Gastrocnemius medialis (tissue), 4 donors: ENCODE measurements around the gene ZNF646. TPM values are rescaled to one million over a fixed set of nuclear protein-coding genes. Genes with fewer than 3 reads are reported as not detected.

Experiments used
- ATAC-seq, 2 donors: fragments of 150-250 bp; one replicate each; pipeline ENCODE4 v1.9.1; 2016
- DNase-seq, 2 donors: peaks; one replicate each; pipeline ENCODE4 v3.0.0-alpha.2; 2019
- H3K27ac ChIP-seq, 4 donors: fragments of 200-600 bp; sonication (generic); 1 replicate in 1 of 4; 2 replicates in 3 of 4; pipeline ENCODE4 v1.5.1; 2016 to 2018; ENCODE audit warnings: mild to moderate bottlenecking in 2 of 4, moderate library complexity in 1 of 4
- H3K27me3 ChIP-seq, 3 donors: fragments of 200-600 bp; sonication (generic) in 2 of 3; 1 replicate in 1 of 3; 2 replicates in 2 of 3; pipeline versions ENCODE4 v1.5.1 to v1.6.0; 2016 to 2019; ENCODE audit warnings: mild to moderate bottlenecking in 1 of 3, moderate library complexity in 1 of 3
- H3K36me3 ChIP-seq, 2 donors: fragments of 200-600 bp; sonication (generic) in 1 of 2; one replicate each; pipeline ENCODE4 v1.5.1; 2017 to 2018
- H3K4me1 ChIP-seq, 2 donors: fragments of 200-600 bp; sonication (generic) in 1 of 2; one replicate each; pipeline ENCODE4 v1.5.1; 2016 to 2017; ENCODE audit warnings: mild to moderate bottlenecking in 2 of 2
- H3K4me3 ChIP-seq, 4 donors: fragments of 200-600 bp; sonication (generic) in 3 of 4; 1 replicate in 1 of 4; 2 replicates in 3 of 4; pipeline ENCODE4 v1.5.1; 2016 to 2019; ENCODE audit warnings: mild to moderate bottlenecking in 2 of 4
- H3K9me3 ChIP-seq, 3 donors: fragments of 200-600 bp; sonication (generic) in 2 of 3; 1 replicate in 1 of 3; 2 replicates in 2 of 3; pipeline ENCODE4 v1.5.1; 2016 to 2019
- CTCF ChIP-seq, 5 experiments: fragments of 450-650 bp in 3 of 5; fragments of 200-600 bp in 2 of 5; sonication (generic) in 2 of 5; IDR thresholded peaks in 4 of 5; conservative IDR thresholded peaks in 1 of 5; 1 replicate in 4 of 5; 2 replicates in 1 of 5; pipeline ENCODE4 v1.5.1; 2016 to 2019; ENCODE audit warnings: antibody characterized with exemption in 5 of 5, mild to moderate bottlenecking in 3 of 5, moderate library complexity in 3 of 5
- POLR2A ChIP-seq, 2 donors: fragments of 450-650 bp; IDR thresholded peaks; one replicate each; pipeline ENCODE4 v1.6.1; 2017; ENCODE audit warnings: antibody characterized with exemption in 2 of 2, mild to moderate bottlenecking in 2 of 2, moderate library complexity in 2 of 2
- in situ Hi-C, 4 donors: fragments of 200-750 bp; cut with MboI; loops; one replicate each; pipeline versions ENCODE4 v1.15.0 to v1.8.0; 2017; ENCODE audit warnings: low sequenced_read_pairs in 4 of 4
- intact Hi-C: fragments of 100-400 bp; cut with DNase I; formaldehyde crosslinking; loops from one replicate; pipeline ENCODE4 v1.15.1; 2023; ENCODE audit warnings: low total_unique reads
- total RNA-seq, 4 donors: library from RNA; depleted of rRNA; stranded (reverse); fragments of >200 nt; gene quantifications; one replicate each; pipeline versions ENCODE4 v1.1.0 to v1.2.3, GENCODE V29; 2016

The ZNF646 gene
- total RNA-seq, 4 donors from 2014 or later: 11.7 to 33.2 (median 21.5) TPM

- Histone ChIP-seq H3K27ac (peak overlapping the region; percentile 88 to 100 (median 96)), H3K4me1 (peaks cover 23% of the 10 kb centered on the region in 2 donors), H3K4me3 (peak overlapping the region; percentile 69 to 82 (median 71)), H3K36me3 (peaks cover 0 to 45% of the 10 kb centered on the region in 2 donors), H3K27me3 (no peaks in the 10 kb centered on the region), H3K9me3 (no peaks in the 10 kb centered on the region)
- TF ChIP-seq POLR2A (IDR thresholded peaks at IDR 0.05) (no peak), CTCF (IDR thresholded peaks at IDR 0.05 in 4 of 5, conservative IDR thresholded peaks at IDR 0.05 in 1 of 5) (no peak)
- peak in 1 of 2 donors; percentile 37 for DNase-seq
- in situ Hi-C loops (no loop called here), intact Hi-C loops (loop anchor here (1.0 kb wide), 2 partner anchors 20 to 24 kb away; no protein-coding TSS in a partner anchor)
- ATAC-seq: peak; percentile 44 to 46
Measured at GRCh38 chr16:31118223-31119155, 44.3 kb downstream of the ZNF646 start.

GRCh38 chr16:31120129-31120528 lies 45.9 kb downstream of the ZNF646 start:
- Histone ChIP-seq H3K9me3 (no peaks in the 10 kb centered on the region), H3K4me1 (peaks cover 19% of the 10 kb centered on the region in 2 donors), H3K4me3 (no peak overlapping the region), H3K27ac (peak overlapping the region; percentile 88 to 100 (median 96)), H3K36me3 (peaks cover 0 to 61% of the 10 kb centered on the region in 2 donors), H3K27me3 (no peaks in the 10 kb centered on the region)
- TF ChIP-seq CTCF (IDR thresholded peaks at IDR 0.05 in 4 of 5, conservative IDR thresholded peaks at IDR 0.05 in 1 of 5): no peak
- in situ Hi-C loops: no loop called here
- intact Hi-C loops: no loop called here
- ATAC-seq: no peak
- no peak for DNase-seq

- peak overlapping the region in 2 of 4 donors; percentile 74 to 77 for H3K27ac ChIP-seq
- TF ChIP-seq CTCF (IDR thresholded peaks at IDR 0.05 in 4 of 5, conservative IDR thresholded peaks at IDR 0.05 in 1 of 5) (no peak), POLR2A (IDR thresholded peaks at IDR 0.05) (no peak)
- in situ Hi-C loops: no loop called here
Measured at GRCh38 chr16:31125844-31126243, 51.6 kb downstream of the ZNF646 start.

GRCh38 chr16:31127182-31127581 lies 53.0 kb downstream of the ZNF646 start:
- no peaks in the 10 kb centered on the region for H3K27me3 ChIP-seq
- peaks cover 0 to 62% of the 10 kb centered on the region in 2 donors for H3K36me3 ChIP-seq
- H3K4me3 ChIP-seq: no peak overlapping the region
- peak in 1 of 2 donors; percentile 69 for DNase-seq
- ATAC-seq: peak; percentile 71 to 74
- TF ChIP-seq POLR2A (IDR thresholded peaks at IDR 0.05) (no peak), CTCF (IDR thresholded peaks at IDR 0.05 in 4 of 5, conservative IDR thresholded peaks at IDR 0.05 in 1 of 5) (no peak)
- peaks cover 29 to 37% of the 10 kb centered on the region in 2 donors for H3K4me1 ChIP-seq
- intact Hi-C loops (no loop called here), in situ Hi-C loops (no loop called here)
- H3K27ac ChIP-seq: peak overlapping the region; percentile 65 to 79 (median 76)
- H3K9me3 ChIP-seq: no peaks in the 10 kb centered on the region

More at GRCh38 chr16:31125844-31126243, 51.6 kb downstream of the ZNF646 start:
- DNase-seq: no peak
- no peak overlapping the region for H3K4me3 ChIP-seq
- H3K4me1 ChIP-seq: peaks cover 29 to 37% of the 10 kb centered on the region in 2 donors
- intact Hi-C loops: no loop called here
- H3K36me3 ChIP-seq: peaks cover 0 to 62% of the 10 kb centered on the region in 2 donors
- no peaks in the 10 kb centered on the region for H3K27me3 ChIP-seq
- no peak for ATAC-seq
- H3K9me3 ChIP-seq: no peaks in the 10 kb centered on the region
